ENCODE measurements around the gene LRMDA.

DNA sequence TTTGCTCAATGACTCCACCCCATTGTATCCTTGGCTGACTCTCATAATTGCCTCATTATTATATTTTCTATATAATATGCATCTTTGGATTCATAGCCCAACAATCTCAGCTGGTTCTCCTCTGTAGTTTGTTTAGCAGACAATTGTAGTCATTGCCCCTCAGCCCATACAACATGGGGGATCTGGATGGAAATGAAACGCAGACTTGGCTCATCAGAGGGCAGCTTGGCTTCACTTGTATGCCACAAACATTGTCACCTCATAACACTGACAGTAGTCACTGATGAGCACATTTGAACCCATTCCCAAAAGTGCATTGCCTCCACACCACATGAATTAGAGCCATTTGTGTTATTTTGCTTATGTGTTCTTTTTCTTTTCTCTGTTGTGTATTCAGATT, 963.8 kb downstream of the LRMDA start:
- TF ChIP-seq, protein P1, sequence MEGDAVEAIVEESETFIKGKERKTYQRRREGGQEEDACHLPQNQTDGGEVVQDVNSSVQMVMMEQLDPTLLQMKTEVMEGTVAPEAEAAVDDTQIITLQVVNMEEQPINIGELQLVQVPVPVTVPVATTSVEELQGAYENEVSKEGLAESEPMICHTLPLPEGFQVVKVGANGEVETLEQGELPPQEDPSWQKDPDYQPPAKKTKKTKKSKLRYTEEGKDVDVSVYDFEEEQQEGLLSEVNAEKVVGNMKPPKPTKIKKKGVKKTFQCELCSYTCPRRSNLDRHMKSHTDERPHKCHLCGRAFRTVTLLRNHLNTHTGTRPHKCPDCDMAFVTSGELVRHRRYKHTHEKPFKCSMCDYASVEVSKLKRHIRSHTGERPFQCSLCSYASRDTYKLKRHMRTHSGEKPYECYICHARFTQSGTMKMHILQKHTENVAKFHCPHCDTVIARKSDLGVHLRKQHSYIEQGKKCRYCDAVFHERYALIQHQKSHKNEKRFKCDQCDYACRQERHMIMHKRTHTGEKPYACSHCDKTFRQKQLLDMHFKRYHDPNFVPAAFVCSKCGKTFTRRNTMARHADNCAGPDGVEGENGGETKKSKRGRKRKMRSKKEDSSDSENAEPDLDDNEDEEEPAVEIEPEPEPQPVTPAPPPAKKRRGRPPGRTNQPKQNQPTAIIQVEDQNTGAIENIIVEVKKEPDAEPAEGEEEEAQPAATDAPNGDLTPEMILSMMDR (IDR thresholded peaks at IDR 0.05), result no peak
- no peak for TF ChIP-seq POLR2A (IDR thresholded peaks at IDR 0.05)

Measured in sigmoid colon (tissue), 3 donors.